AG04450 (cell line): ENCODE measurements around the gene BMERB1. TPM values are rescaled to one million over a fixed set of nuclear protein-coding genes. Genes with fewer than 3 reads are reported as not detected.
A peak's percentile ranks its signal among the peaks of the same experiment; 100 is the strongest.
"Not testable (repeated sequence)": the region's sequence is repeated elsewhere in the genome, so short reads cannot be mapped to it uniquely, and the experiment has no call there.

Source experiments
- CTCF ChIA-PET: fragments of 300-600, 350-600 bp; formaldehyde crosslinking; extraction: SDS; loops from one replicate; lab custom pipeline; 2022; ENCODE audit warnings: antibody characterized with exemption, inconsistent platforms; lab: Charles Lee
- POLR2A ChIA-PET: fragments of 350-600 bp; formaldehyde crosslinking; extraction: SDS; loops from one replicate; lab custom pipeline; 2021; ENCODE audit warnings: antibody characterized with exemption, inconsistent platforms; lab: Yijun Ruan, JAX
- DNase-seq: peaks from one replicate; pipeline ENCODE4 v3.0.0-alpha.2; 2011; ENCODE audit warnings: low read depth, low spot score
- H3K27ac ChIP-seq: one replicate; pipeline ENCODE4 v1.5.1; 2012; ENCODE audit warnings: low read depth, low read length, control low read depth
- H3K27me3 ChIP-seq: one replicate; pipeline ENCODE4 v1.6.0; 2012; ENCODE audit warnings: low read length; ENCODE audit not compliant: control insufficient read depth, insufficient read depth
- H3K4me3 ChIP-seq: 2 replicates; pipeline ENCODE4 v1.5.1; 2011; ENCODE audit warnings: mild to moderate bottlenecking, low read depth, low read length, control low read depth
- H3K9me3 ChIP-seq: 2 replicates; pipeline ENCODE4 v1.5.1; 2012; ENCODE audit warnings: low read length; ENCODE audit not compliant: control insufficient read depth, insufficient read depth
- CTCF ChIP-seq: IDR thresholded peaks from 2 replicates; pipeline ENCODE4 v1.5.1; 2011; ENCODE audit warnings: low read depth, low read length, control low read depth, inconsistent platforms
- polyA plus RNA-seq: library from polyadenylated mRNA; depleted of rRNA; stranded (reverse); fragments of >200 nt; gene quantifications from 2 replicates; pipeline ENCODE4 v1.2.3, GENCODE V29; 2011

BMERB1 gene
- polyA plus RNA-seq, 1 experiment, result 43.9 TPM

GRCh38 chr16:15434079-15434424 is 336 bp upstream of the BMERB1 start:
- no peak for TF ChIP-seq CTCF
- ChIA-PET CTCF (no interaction called here), POLR2A (no interaction called here)
- no peaks in the 10 kb centered on the region; the same call in 1 of the 2 replicates for H3K9me3 ChIP-seq
- H3K27me3 ChIP-seq, result no peaks in the 10 kb centered on the region
- no peak overlapping the region for H3K27ac ChIP-seq
- H3K4me3 ChIP-seq, result peak overlapping the region; percentile 93
- DNase-seq, result no peak

- POLR2A ChIA-PET, result no interaction called here
- Histone ChIP-seq H3K4me3 (peak overlapping the region; percentile 93), H3K27ac (peak overlapping the region; percentile 21), H3K9me3 (no peaks in the 10 kb centered on the region; the same call in 1 of the 2 replicates), H3K27me3 (no peaks in the 10 kb centered on the region)
- DNase-seq, result no peak
- TF ChIP-seq CTCF, result no peak
- CTCF ChIA-PET, result no interaction called here
Measured at GRCh38 chr16:15435216-15435864, 952 bp downstream of the BMERB1 start.

- CTCF ChIA-PET, result interaction anchor here (0.6 to 1.5 kb wide), 3 partner anchors 11 to 318 kb away, joined by 3 to 16 read pairs (median 3); no protein-coding TSS in a partner anchor
- Histone ChIP-seq H3K4me3 (no peak overlapping the region), H3K9me3 (no peaks in the 10 kb centered on the region; the same call in 1 of the 2 replicates), H3K27me3 (no peaks in the 10 kb centered on the region), H3K27ac (no peak overlapping the region)
- TF ChIP-seq CTCF, result no peak
- DNase-seq, result no peak
- POLR2A ChIA-PET, result no interaction called here
Measured at GRCh38 chr16:15439102-15439501, 4.7 kb downstream of the BMERB1 start.

GRCh38 chr16:15439521-15439920 is 5.1 kb downstream of the BMERB1 start:
- no peak for TF ChIP-seq CTCF
- Histone ChIP-seq H3K4me3 (no peak overlapping the region), H3K9me3 (no peaks in the 10 kb centered on the region; the same call in 1 of the 2 replicates), H3K27ac (peak overlapping the region; percentile 68), H3K27me3 (no peaks in the 10 kb centered on the region)
- POLR2A ChIA-PET, result interaction anchor here (0.7 kb wide), 1 partner anchor 12 kb away, joined by 3 read pairs; no protein-coding TSS in a partner anchor
- no peak for DNase-seq
- CTCF ChIA-PET, result interaction anchor here (0.6 to 1.5 kb wide), 3 partner anchors 12 to 317 kb away, joined by 3 to 16 read pairs (median 3); no protein-coding TSS in a partner anchor

GRCh38 chr16:15440852-15441251 is 6.5 kb downstream of the BMERB1 start:
- POLR2A ChIA-PET, result no interaction called here
- Histone ChIP-seq H3K9me3 (no peaks in the 10 kb centered on the region; the same call in 1 of the 2 replicates), H3K27me3 (no peaks in the 10 kb centered on the region), H3K27ac (peak overlapping the region; percentile 59), H3K4me3 (no peak overlapping the region)
- no peak for TF ChIP-seq CTCF
- DNase-seq, result no peak
- CTCF ChIA-PET, result no interaction called here

- H3K27me3 ChIP-seq, H3K4me3 ChIP-seq, DNase-seq, H3K27ac ChIP-seq, CTCF ChIA-PET, H3K9me3 ChIP-seq, POLR2A ChIA-PET: not testable (repeated sequence)
Measured at GRCh38 chr16:15442140-15442539, 7.8 kb downstream of the BMERB1 start.
